HepG2 (cell line): ENCODE measurements around the gene CCBE1. TPM values are rescaled to one million over a fixed set of nuclear protein-coding genes. Genes with fewer than 3 reads are reported as not detected.

ENCODE experiments used
- ATAC-seq: fragments of 200-7000 bp; cut with Tn5 transposase; 3 replicates; pipeline ENCODE4 v1.9.1; 2020; ENCODE audit warnings: mild to moderate bottlenecking, moderate library complexity
- BruUV-seq: library from RNA; stranded (reverse); fragments of 400-500 nt; replicated peaks from 2 replicates; lab custom pipeline; 2021; lab: Mats Ljungman, UMichigan
- CTCF ChIA-PET: fragments of 300-600 bp; formaldehyde crosslinking; extraction: SDS; loops from one replicate; lab custom pipeline; 2021; ENCODE audit warnings: low total read pairs, inconsistent platforms, low intra/inter-chr PET ratio; lab: Yijun Ruan, JAX
- POLR2A ChIA-PET: fragments of 350-600 bp; sonication (Branson Sonifier 250); formaldehyde crosslinking; loops from one replicate; lab custom pipeline; 2020; ENCODE audit warnings: antibody characterized with exemption, inconsistent platforms; lab: Yijun Ruan, JAX
- DNase-seq: peaks from one replicate; pipeline ENCODE4 v3.0.0-alpha.2; 2015; ENCODE audit warnings: low spot score
- FAIRE-seq: peaks from 3 replicates; lab custom pipeline; 2011; peaks lifted over from hg19 to GRCh38; lab: Jason Lieb, UNC
- H2AFZ ChIP-seq: one replicate; pipeline ENCODE4 v1.6.1; 2011; ENCODE audit warnings: low read length, inconsistent platforms
- H3K27ac ChIP-seq: fragments of 300-600 bp; 3 replicates; pipeline ENCODE4 v1.8.0; 2011; ENCODE audit warnings: mixed run types, mild to moderate bottlenecking, mixed read lengths, low read length, inconsistent platforms; ENCODE audit not compliant: insufficient read depth; ENCODE audit errors: extremely low read length
- H3K27me3 ChIP-seq, 2 experiments: fragments of 200-600 bp in 1 of 2; 2 replicates in 1 of 2; 3 replicates in 1 of 2; pipeline versions ENCODE4 v1.6.0 to v1.8.0; 2011; ENCODE audit warnings: low read length in 2 of 2, mild to moderate bottlenecking in 2 of 2, moderate library complexity in 2 of 2, inconsistent platforms in 1 of 2; ENCODE audit not compliant: insufficient read depth in 2 of 2, control insufficient read depth in 1 of 2
- H3K36me3 ChIP-seq, 2 experiments: fragments of 200-600 bp in 1 of 2; replicated peaks in 1 of 2; 2 replicates in 1 of 2; 3 replicates in 1 of 2; pipeline versions ENCODE4 v1.5.1 to v1.8.0; 2011; ENCODE audit warnings: low read length in 2 of 2, inconsistent platforms in 1 of 2; ENCODE audit not compliant: insufficient read depth in 2 of 2, control insufficient read depth in 1 of 2
- H3K4me1 ChIP-seq: 2 replicates; pipeline ENCODE4 v1.5.1; 2012; ENCODE audit warnings: low read length, inconsistent platforms; ENCODE audit not compliant: insufficient read depth
- H3K4me2 ChIP-seq: 2 replicates; pipeline ENCODE4 v1.6.0; 2011; ENCODE audit warnings: low read depth, low read length, inconsistent platforms
- H3K4me3 ChIP-seq, 3 experiments: fragments of 200-600 bp in 1 of 3; sonication (generic), shearing (Covaris generic) in 1 of 3; replicated peaks in 1 of 3; 2 replicates each; pipeline ENCODE4 v1.5.1; 2011 to 2016; ENCODE audit warnings: low read length in 3 of 3, inconsistent platforms in 2 of 3, low read depth in 2 of 3, mild to moderate bottlenecking in 2 of 3, control low read depth in 1 of 3, mixed read lengths in 1 of 3; ENCODE audit not compliant: insufficient read depth in 1 of 3
- H3K79me2 ChIP-seq: one replicate; pipeline ENCODE4 v1.6.1; 2011; ENCODE audit warnings: low read length, inconsistent platforms; ENCODE audit not compliant: insufficient read depth
- H3K9ac ChIP-seq: 2 replicates; pipeline ENCODE4 v1.6.0; 2011; ENCODE audit warnings: mild to moderate bottlenecking, low read depth, low read length, inconsistent platforms; ENCODE audit not compliant: insufficient read depth
- H3K9me3 ChIP-seq: 2 replicates; pipeline ENCODE4 v1.5.1; 2012; ENCODE audit warnings: mild to moderate bottlenecking, low read length
- H4K20me1 ChIP-seq: 2 replicates; pipeline ENCODE4 v1.6.0; 2011; ENCODE audit warnings: inconsistent platforms, mild to moderate bottlenecking, low read length, moderate library complexity; ENCODE audit not compliant: insufficient read depth
- AGO1 ChIP-seq: fragments of 200-400 bp; formaldehyde crosslinking; IDR thresholded peaks from 2 replicates; pipeline ENCODE4 v1.6.1; 2017; ENCODE audit warnings: mild to moderate bottlenecking, low read depth, low read length, moderate library complexity; ENCODE audit not compliant: poor library complexity, severe bottlenecking
- BCL6 ChIP-seq: IDR thresholded peaks from 2 replicates; pipeline ENCODE4 v1.6.1; 2016; ENCODE audit warnings: missing genetic modification reagents, missing compliant biosample characterization
- ELF3 ChIP-seq: IDR thresholded peaks from 2 replicates; pipeline ENCODE4 v1.6.1; 2016; ENCODE audit warnings: missing genetic modification reagents, missing compliant biosample characterization
- HNRNPL ChIP-seq: fragments of 200-400 bp; formaldehyde crosslinking; IDR thresholded peaks from 2 replicates; pipeline ENCODE4 v1.6.1; 2017; ENCODE audit warnings: mild to moderate bottlenecking, low read depth, low read length
- IKZF4 ChIP-seq: sonication (generic); formaldehyde crosslinking; IDR thresholded peaks from 2 replicates; pipeline ENCODE4 v1.5.1; 2020; ENCODE audit warnings: borderline replicate concordance, mild to moderate bottlenecking, low read depth, missing genetic modification reagents; ENCODE audit errors: not compliant biosample characterization
- MIXL1 ChIP-seq: IDR thresholded peaks from 2 replicates; pipeline ENCODE4 v1.6.1; 2016
- MXD4 ChIP-seq: IDR thresholded peaks from 2 replicates; pipeline ENCODE4 v1.6.1; 2016; ENCODE audit warnings: mild to moderate bottlenecking, missing biosample characterization, missing genetic modification reagents
- PHF21A ChIP-seq: sonication (generic); formaldehyde crosslinking; IDR thresholded peaks from 2 replicates; pipeline ENCODE4 v1.5.0; 2020; ENCODE audit warnings: mild to moderate bottlenecking, missing genetic modification reagents
- RFX3 ChIP-seq: IDR thresholded peaks from 2 replicates; pipeline ENCODE4 v1.6.1; 2016; ENCODE audit warnings: missing biosample characterization, missing genetic modification reagents
- RNF2 ChIP-seq: fragments of 450-650 bp; conservative IDR thresholded peaks from 2 replicates; pipeline ENCODE4 v1.6.1; 2016; ENCODE audit warnings: low read depth
- SAFB2 ChIP-seq: sonication (generic); formaldehyde crosslinking; IDR thresholded peaks from 2 replicates; pipeline ENCODE4 v1.5.1; 2020; ENCODE audit warnings: missing genetic modification reagents, low read depth, mild to moderate bottlenecking, borderline replicate concordance
- ZNF160 ChIP-seq: sonication (generic); formaldehyde crosslinking; IDR thresholded peaks from 2 replicates; pipeline ENCODE4 v1.8.0; 2022; ENCODE audit warnings: mild to moderate bottlenecking, inconsistent platforms, missing genetic modification reagents
- ZNF335 ChIP-seq: sonication (generic); formaldehyde crosslinking; IDR thresholded peaks from 2 replicates; pipeline ENCODE4 v1.4.0; 2020; ENCODE audit warnings: missing genetic modification reagents
- ZNF501 ChIP-seq: sonication (generic); formaldehyde crosslinking; IDR thresholded peaks from 2 replicates; pipeline ENCODE4 v1.5.1; 2020; ENCODE audit warnings: mild to moderate bottlenecking, moderate library complexity, missing genetic modification reagents
- ZNF616 ChIP-seq: sonication (generic); formaldehyde crosslinking; IDR thresholded peaks from 2 replicates; pipeline ENCODE4 v1.5.0; 2020; ENCODE audit warnings: low read depth, mild to moderate bottlenecking, missing genetic modification reagents
- ZNF710 ChIP-seq: sonication (generic); formaldehyde crosslinking; IDR thresholded peaks from 2 replicates; pipeline ENCODE4 v1.5.0; 2020; ENCODE audit warnings: mild to moderate bottlenecking, missing genetic modification reagents, borderline replicate concordance
- ZNF747 ChIP-seq: sonication (generic); formaldehyde crosslinking; IDR thresholded peaks from 2 replicates; pipeline ENCODE4 v1.8.1; 2023; ENCODE audit warnings: missing genetic modification reagents, mild to moderate bottlenecking, borderline replicate concordance
- WGBS: methylation state at CpG from one replicate; pipeline ENCODE4 v1.1.6; 2017; ENCODE audit warnings: low lambda C conversion rate; 5-methylcytosine and 5-hydroxymethylcytosine counted together
- in situ Hi-C: cut with HindIII; loops from 2 replicates; pipeline ENCODE4 v1.10.0; 2017; ENCODE audit warnings: low pct_unique_long_range_greater_than_20kb; ENCODE audit not compliant: extremely low pct_ligation_motif_present
- intact Hi-C: fragments of 100-400 bp; cut with micrococcal nuclease; formaldehyde crosslinking; loops from one replicate; pipeline ENCODE4 v1.10.0; 2022; ENCODE audit not compliant: unreplicated experiment
- polyA plus RNA-seq, 8 experiments: library from polyadenylated mRNA; depleted of rRNA in 3 of 8; stranded (reverse) in 7 of 8; unstranded in 1 of 8; fragments of >200 nt; fragmentation: Illumina TruSeq in 4 of 8; extraction: Trizol in 4 of 8; gene quantifications; 2 replicates each; pipeline versions ENCODE4 v1.2.1 to v1.2.3, GENCODE V29; 2011 to 2016; ENCODE audit warnings: low read depth in 4 of 8, missing spikeins in 1 of 8, mixed read lengths in 1 of 8; ENCODE audit not compliant: insufficient read depth in 1 of 8
- total RNA-seq, 5 experiments: library from RNA; depleted of rRNA; stranded (reverse); fragments of >200 nt; fragmentation: Illumina TruSeq; extraction: Trizol; gene quantifications; 2 replicates each; pipeline ENCODE4 v1.2.3, GENCODE V29; 2016; ENCODE audit warnings: low read depth in 1 of 5
- TF ChIP-seq, protein P1 (sequence below): IDR thresholded peaks from 2 replicates; pipeline ENCODE4 v1.6.1; 2016

CCBE1 gene
- total and polyA plus RNA-seq, 2 of the 13 experiments (the other 11 are each of a cell fraction or from before 2014, with no cell fraction given) = not detected

DNA sequence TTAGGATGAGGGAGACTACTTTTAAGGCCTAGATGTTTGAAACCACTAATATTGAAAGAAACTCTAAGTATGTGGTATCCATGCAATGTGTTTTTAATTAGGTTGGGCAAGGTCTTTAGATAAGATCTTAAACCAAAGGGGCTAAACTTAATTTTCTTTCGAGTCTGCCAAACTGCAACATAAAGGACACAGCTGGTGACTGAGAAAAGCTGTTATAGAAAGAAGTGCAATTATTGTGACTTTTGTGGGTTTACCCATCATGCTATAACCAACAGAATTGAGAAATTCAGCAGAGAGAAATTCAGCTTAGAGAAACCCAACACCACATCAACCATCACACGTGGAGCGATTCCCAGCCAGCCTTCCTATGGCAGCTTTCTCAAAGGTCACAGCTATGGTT, 218.6 kb downstream of the CCBE1 start:
- BruUV-seq = no TSS peak
- CTCF ChIA-PET = no interaction called here
- Histone ChIP-seq H4K20me1 (no peaks in the 10 kb centered on the region), H3K4me3 (no peak overlapping the region), H3K9ac (no peak overlapping the region), H3K36me3 (no peaks in the 10 kb centered on the region), H3K27ac (no peak overlapping the region), H3K4me2 (no peak overlapping the region), H3K79me2 (no peaks in the 10 kb centered on the region), H3K9me3 (no peaks in the 10 kb centered on the region), H2AFZ (no peak overlapping the region), H3K4me1 (no peaks in the 10 kb centered on the region), H3K27me3 (no peaks in the 10 kb centered on the region; a peak in 2 of 5 replicates)
- no peak for DNase-seq
- intact Hi-C loops = no loop called here
- no peak for ATAC-seq
- in situ Hi-C loops = no loop called here
- TF ChIP-seq MIXL1 (CRISPR knock-in tag) (no peak), BCL6 (CRISPR knock-in tag) (no peak), PHF21A (no peak), ZNF616 (CRISPR knock-in tag) (no peak), ZNF501 (CRISPR knock-in tag) (no peak), MXD4 (CRISPR knock-in tag) (no peak), HNRNPL (no peak), ZNF710 (no peak), RNF2 (no peak), ZNF335 (CRISPR knock-in tag) (no peak), ELF3 (CRISPR knock-in tag) (no peak), ZNF160 (CRISPR knock-in tag) (no peak), IKZF4 (CRISPR knock-in tag) (no peak), AGO1 (no peak), RFX3 (CRISPR knock-in tag) (no peak), ZNF747 (CRISPR knock-in tag) (no peak), SAFB2 (CRISPR knock-in tag) (no peak)
- TF ChIP-seq, protein P1, sequence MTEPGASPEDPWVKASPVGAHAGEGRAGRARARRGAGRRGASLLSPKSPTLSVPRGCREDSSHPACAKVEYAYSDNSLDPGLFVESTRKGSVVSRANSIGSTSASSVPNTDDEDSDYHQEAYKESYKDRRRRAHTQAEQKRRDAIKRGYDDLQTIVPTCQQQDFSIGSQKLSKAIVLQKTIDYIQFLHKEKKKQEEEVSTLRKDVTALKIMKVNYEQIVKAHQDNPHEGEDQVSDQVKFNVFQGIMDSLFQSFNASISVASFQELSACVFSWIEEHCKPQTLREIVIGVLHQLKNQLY (CRISPR knock-in tag) = no peak
- 42% methylated on average over 3 of the region's 3 CpGs for WGBS
- POLR2A ChIA-PET = no interaction called here
- FAIRE-seq = no peak
